SU-DHL-6 (cell line): ENCODE results near the gene IMPDH1.

Source experiments
- H2AFZ ChIP-seq: fragments of 200-600 bp; sonication (generic); 2 replicates; pipeline ENCODE4 v1.6.1; 2014; ENCODE audit warnings: low read depth, mild to moderate bottlenecking, moderate library complexity, mixed read lengths, antibody characterized with exemption, low read length; ENCODE audit not compliant: severe bottlenecking
- H3F3A ChIP-seq: fragments of 200-600 bp; shearing (Covaris generic); 2 replicates; pipeline ENCODE4 v1.6.0; 2016; ENCODE audit warnings: antibody characterized with exemption, mild to moderate bottlenecking; ENCODE audit not compliant: insufficient read depth
- H3K27ac ChIP-seq: fragments of 200-600 bp; sonication (generic); 2 replicates; pipeline ENCODE4 v1.5.1; 2016; ENCODE audit warnings: low read depth, mild to moderate bottlenecking, low read length, moderate library complexity, mixed read lengths
- H3K27me3 ChIP-seq: fragments of 200-600 bp; sonication (generic), shearing (Covaris generic); 2 replicates; pipeline ENCODE4 v1.6.0; 2014; ENCODE audit warnings: mild to moderate bottlenecking, low read length
- H3K36me3 ChIP-seq: fragments of 200-600 bp; sonication (generic); 2 replicates; pipeline ENCODE4 v1.6.1; 2014; ENCODE audit warnings: mild to moderate bottlenecking, low read length, mixed read lengths
- H3K4me2 ChIP-seq: fragments of 300-600, 200-600 bp; shearing (Covaris generic), sonication (generic); 2 replicates; pipeline ENCODE4 v1.6.0; 2014; ENCODE audit warnings: low read length, low read depth, mild to moderate bottlenecking; ENCODE audit not compliant: poor library complexity, severe bottlenecking
- H3K4me3 ChIP-seq: fragments of 200-600 bp; sonication (generic); 2 replicates; pipeline ENCODE4 v1.5.1; 2014; ENCODE audit warnings: antibody characterized with exemption, low read length, mild to moderate bottlenecking, mixed read lengths; ENCODE audit not compliant: insufficient read depth, poor library complexity, severe bottlenecking
- H3K79me2 ChIP-seq: fragments of 200-600 bp; sonication (generic); 2 replicates; pipeline ENCODE4 v1.6.1; 2014; ENCODE audit warnings: mild to moderate bottlenecking, low read length, moderate library complexity; ENCODE audit not compliant: insufficient read depth
- H3K9ac ChIP-seq: fragments of 200-600 bp; sonication (generic); 2 replicates; pipeline ENCODE4 v1.7.0; 2014; ENCODE audit warnings: mild to moderate bottlenecking, low read length
- H3K9me2 ChIP-seq: fragments of 200-600 bp; sonication (generic); replicated peaks from 2 replicates; pipeline ENCODE4 v1.6.1; 2014; ENCODE audit warnings: low read length; ENCODE audit not compliant: insufficient read depth
- H3K9me3 ChIP-seq: fragments of 200-600 bp; sonication (generic); 2 replicates; pipeline ENCODE4 v1.6.1; 2014; ENCODE audit warnings: low read length, mixed read lengths; ENCODE audit not compliant: insufficient read depth
- H4K20me1 ChIP-seq: fragments of 200-600 bp; sonication (generic); 2 replicates; pipeline ENCODE4 v1.6.1; 2014; ENCODE audit warnings: low read depth, mild to moderate bottlenecking, antibody characterized with exemption, low read length, moderate library complexity, mixed read lengths
- EZH2phosphoT487 ChIP-seq: fragments of 200-600 bp; sonication (generic), shearing (Covaris generic); conservative IDR thresholded peaks from 2 replicates; pipeline ENCODE4 v1.6.1; 2018; ENCODE audit warnings: mild to moderate bottlenecking, antibody characterized with exemption, low read length, moderate library complexity, mixed read lengths
- TF ChIP-seq, protein P1 (sequence below): fragments of 200-600 bp; sonication (generic); IDR thresholded peaks from one replicate; pipeline ENCODE4 v1.5.1; 2017; ENCODE audit warnings: antibody characterized with exemption, mild to moderate bottlenecking, low read length, moderate library complexity; ENCODE audit not compliant: insufficient read depth, poor library complexity, severe bottlenecking

The IMPDH1 gene

DNA sequence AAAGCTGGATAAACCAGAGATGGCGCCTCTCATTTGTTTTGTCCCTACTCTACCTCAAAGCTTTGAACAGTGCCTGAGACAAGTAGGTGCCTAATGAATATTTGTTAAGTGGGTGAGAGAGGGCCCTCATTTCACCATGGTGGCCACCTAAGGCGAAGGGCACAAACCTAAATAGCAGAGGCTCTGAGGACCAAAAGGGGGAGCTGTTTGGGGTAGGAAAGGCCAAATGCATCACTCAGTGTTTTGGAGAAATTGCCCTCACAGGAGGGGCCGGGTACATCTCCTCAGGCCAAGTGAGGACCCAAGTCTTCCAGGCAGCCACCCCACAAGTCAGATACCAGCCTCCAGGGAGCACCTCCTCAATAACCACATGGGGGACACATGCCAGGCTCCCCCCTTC is 14.0 kb downstream of the IMPDH1 start:
- no peaks in the 10 kb centered on the region for H3K9me2 ChIP-seq
- no peaks in the 10 kb centered on the region for H4K20me1 ChIP-seq
- H3K9me3 ChIP-seq = no peaks in the 10 kb centered on the region
- no peaks in the 10 kb centered on the region for H3K27me3 ChIP-seq
- no peak overlapping the region for H3K4me2 ChIP-seq
- no peaks in the 10 kb centered on the region for H3K36me3 ChIP-seq
- H2AFZ ChIP-seq = no peak overlapping the region
- no peak overlapping the region for H3K9ac ChIP-seq
- H3K4me3 ChIP-seq = no peak overlapping the region
- no peaks in the 10 kb centered on the region for H3F3A ChIP-seq
- H3K27ac ChIP-seq = no peak overlapping the region
- H3K79me2 ChIP-seq = no peaks in the 10 kb centered on the region
- TF ChIP-seq EZH2phosphoT487 = no peak
- TF ChIP-seq, protein P1, sequence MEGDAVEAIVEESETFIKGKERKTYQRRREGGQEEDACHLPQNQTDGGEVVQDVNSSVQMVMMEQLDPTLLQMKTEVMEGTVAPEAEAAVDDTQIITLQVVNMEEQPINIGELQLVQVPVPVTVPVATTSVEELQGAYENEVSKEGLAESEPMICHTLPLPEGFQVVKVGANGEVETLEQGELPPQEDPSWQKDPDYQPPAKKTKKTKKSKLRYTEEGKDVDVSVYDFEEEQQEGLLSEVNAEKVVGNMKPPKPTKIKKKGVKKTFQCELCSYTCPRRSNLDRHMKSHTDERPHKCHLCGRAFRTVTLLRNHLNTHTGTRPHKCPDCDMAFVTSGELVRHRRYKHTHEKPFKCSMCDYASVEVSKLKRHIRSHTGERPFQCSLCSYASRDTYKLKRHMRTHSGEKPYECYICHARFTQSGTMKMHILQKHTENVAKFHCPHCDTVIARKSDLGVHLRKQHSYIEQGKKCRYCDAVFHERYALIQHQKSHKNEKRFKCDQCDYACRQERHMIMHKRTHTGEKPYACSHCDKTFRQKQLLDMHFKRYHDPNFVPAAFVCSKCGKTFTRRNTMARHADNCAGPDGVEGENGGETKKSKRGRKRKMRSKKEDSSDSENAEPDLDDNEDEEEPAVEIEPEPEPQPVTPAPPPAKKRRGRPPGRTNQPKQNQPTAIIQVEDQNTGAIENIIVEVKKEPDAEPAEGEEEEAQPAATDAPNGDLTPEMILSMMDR = no peak

DNA sequence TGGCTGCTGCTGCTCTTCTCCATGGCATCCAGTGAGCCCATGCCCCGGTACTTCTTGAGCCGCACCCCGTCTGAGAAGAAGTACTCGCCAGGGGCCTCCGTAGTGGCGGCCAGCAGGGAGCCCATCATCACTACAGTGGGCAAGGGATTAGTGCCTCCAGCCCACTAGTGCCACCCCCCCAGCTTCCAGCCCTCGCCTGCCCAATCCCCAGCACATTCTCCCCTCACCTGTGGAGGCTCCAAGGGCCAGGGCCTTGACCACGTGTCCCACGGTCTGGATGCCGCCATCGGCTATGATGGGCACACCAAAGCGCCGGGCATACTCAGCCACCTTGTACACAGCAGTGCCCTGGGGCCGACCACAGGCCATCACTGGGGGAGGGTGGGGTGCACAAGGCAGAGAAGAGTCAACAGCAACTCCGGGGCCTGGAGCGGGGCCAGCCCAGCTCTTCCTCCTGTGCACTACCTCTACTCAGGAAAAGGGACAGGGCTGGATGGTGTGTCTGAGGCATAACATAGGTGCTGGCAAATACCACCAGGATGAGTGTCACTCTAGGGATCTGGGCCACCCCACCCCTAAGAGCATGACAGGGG is 14.8 kb downstream of the IMPDH1 start:
- no peaks in the 10 kb centered on the region for H3K36me3 ChIP-seq

DNA sequence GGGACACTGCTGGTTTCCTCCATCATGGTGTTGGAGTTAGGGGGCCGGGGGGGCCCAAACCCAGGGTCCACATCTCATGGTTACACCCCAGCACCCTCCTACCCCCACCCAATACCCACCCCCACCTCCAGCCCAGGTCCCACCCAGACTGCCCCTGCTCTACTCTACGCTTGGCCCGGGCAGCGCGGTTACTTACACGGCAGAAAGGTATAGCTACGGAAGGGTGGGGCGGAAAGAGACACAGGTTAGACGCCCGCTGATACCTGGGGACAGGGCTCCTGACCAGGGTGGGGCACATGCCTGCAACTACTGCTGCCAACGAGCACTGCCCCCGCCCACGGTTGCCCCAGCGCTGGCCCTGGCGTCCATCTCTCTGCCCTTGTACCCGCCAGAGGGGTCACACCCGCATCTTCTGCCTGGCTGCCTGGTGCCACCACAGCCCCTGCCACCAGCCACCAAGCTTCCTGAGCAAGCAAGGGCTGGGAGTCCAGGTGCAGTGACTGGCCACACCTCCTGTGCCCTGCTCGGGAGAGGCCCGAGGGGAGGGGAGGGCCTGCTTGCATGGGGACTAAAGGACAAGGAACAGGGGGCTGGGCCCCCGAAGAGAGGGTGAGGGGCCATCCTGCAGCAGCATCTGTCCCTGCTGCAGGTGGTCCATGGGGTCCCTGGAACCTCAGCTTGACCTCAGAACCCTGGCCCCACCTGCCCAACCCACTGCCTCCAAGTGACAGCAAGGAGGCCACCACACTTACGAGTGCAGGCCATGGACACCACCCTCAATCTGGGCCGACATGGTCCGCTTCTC is 16.1 kb downstream of the IMPDH1 start:
- H3K79me2 ChIP-seq = no peaks in the 10 kb centered on the region
- H3K9me2 ChIP-seq = no peaks in the 10 kb centered on the region
- TF ChIP-seq, protein P1 = no peak
- TF ChIP-seq EZH2phosphoT487 = no peak
- H3F3A ChIP-seq = no peaks in the 10 kb centered on the region
- H3K9me3 ChIP-seq = no peaks in the 10 kb centered on the region
- no peaks in the 10 kb centered on the region for H3K27me3 ChIP-seq
- H4K20me1 ChIP-seq = no peaks in the 10 kb centered on the region
- no peak overlapping the region for H3K4me3 ChIP-seq
- H3K4me2 ChIP-seq = no peak overlapping the region
- no peak overlapping the region for H3K27ac ChIP-seq
- H3K9ac ChIP-seq = no peak overlapping the region
- H2AFZ ChIP-seq = no peak overlapping the region
- no peaks in the 10 kb centered on the region for H3K36me3 ChIP-seq

More for the DNA sequence above, 14.8 kb downstream of the IMPDH1 start:
- H3F3A ChIP-seq = no peaks in the 10 kb centered on the region
- no peak for TF ChIP-seq EZH2phosphoT487
- TF ChIP-seq, protein P1 = no peak
- H3K27me3 ChIP-seq = no peaks in the 10 kb centered on the region
- H3K9me2 ChIP-seq = no peaks in the 10 kb centered on the region
- no peaks in the 10 kb centered on the region for H3K9me3 ChIP-seq
- no peak overlapping the region for H3K4me2 ChIP-seq
- no peaks in the 10 kb centered on the region for H4K20me1 ChIP-seq
- no peak overlapping the region for H3K4me3 ChIP-seq
- H3K79me2 ChIP-seq = no peaks in the 10 kb centered on the region
- no peak overlapping the region for H3K27ac ChIP-seq
- no peak overlapping the region for H3K9ac ChIP-seq
- H2AFZ ChIP-seq = no peak overlapping the region
